Fibroblast of lung (primary cell): ENCODE measurements around the gene CAMTA1. TPM values are rescaled to one million over a fixed set of nuclear protein-coding genes. Genes with fewer than 3 reads are reported as not detected.
A peak's percentile ranks its signal among the peaks of the same experiment; 100 is the strongest.

Experiments used
- DNase-seq, 2 donors: peaks; one replicate each; pipeline versions ENCODE4 v3.0.0 to v3.0.0-alpha.2; 2010; ENCODE audit warnings: low read depth in 2 of 2
- H2AFZ ChIP-seq: 2 replicates; pipeline ENCODE4 v1.5.1; 2012; ENCODE audit warnings: low read length, control low read depth, inconsistent platforms
- H3K27ac ChIP-seq: 2 replicates; pipeline ENCODE4 v1.5.1; 2011; ENCODE audit warnings: low read length, control low read depth; ENCODE audit not compliant: insufficient read depth
- H3K27me3 ChIP-seq: 2 replicates; pipeline ENCODE4 v1.5.1; 2011; ENCODE audit warnings: mild to moderate bottlenecking, low read length; ENCODE audit not compliant: control insufficient read depth, insufficient read depth
- H3K36me3 ChIP-seq: 2 replicates; pipeline ENCODE4 v1.5.1; 2011; ENCODE audit warnings: low read length; ENCODE audit not compliant: control insufficient read depth, insufficient read depth
- H3K4me1 ChIP-seq: 2 replicates; pipeline ENCODE4 v1.5.1; 2011; ENCODE audit warnings: low read length; ENCODE audit not compliant: control insufficient read depth, insufficient read depth; ENCODE audit errors: extremely low read depth
- H3K4me2 ChIP-seq: 2 replicates; pipeline ENCODE4 v1.5.1; 2011; ENCODE audit warnings: low read length, control low read depth; ENCODE audit not compliant: insufficient read depth; ENCODE audit errors: extremely low read depth
- H3K4me3 ChIP-seq, 4 experiments: fragments of 200-600 bp in 1 of 4; sonication (generic) in 1 of 4; replicated peaks in 1 of 4; 2 replicates each; pipeline ENCODE4 v1.5.1; 2011 to 2016; ENCODE audit warnings: low read length in 4 of 4, low read depth in 3 of 4, mild to moderate bottlenecking in 3 of 4, control low read depth in 2 of 4, inconsistent platforms in 1 of 4, mixed read lengths in 1 of 4; ENCODE audit not compliant: insufficient read depth in 1 of 4; ENCODE audit errors: control extremely low read depth in 1 of 4
- H3K79me2 ChIP-seq: 2 replicates; pipeline ENCODE4 v1.5.1; 2012; ENCODE audit warnings: mild to moderate bottlenecking, low read length, inconsistent platforms; ENCODE audit not compliant: control insufficient read depth, insufficient read depth
- H3K9ac ChIP-seq: 2 replicates; pipeline ENCODE4 v1.5.1; 2011; ENCODE audit warnings: mild to moderate bottlenecking, low read length, control low read depth; ENCODE audit not compliant: insufficient read depth
- H3K9me3 ChIP-seq: 2 replicates; pipeline ENCODE4 v1.5.1; 2012; ENCODE audit warnings: low read depth, low read length; ENCODE audit not compliant: control insufficient read depth, insufficient read depth
- H4K20me1 ChIP-seq: 2 replicates; pipeline ENCODE4 v1.5.1; 2011; ENCODE audit warnings: low read length; ENCODE audit not compliant: control insufficient read depth, insufficient read depth; ENCODE audit errors: extremely low read depth
- CTCF ChIP-seq, 2 donors: IDR thresholded peaks in 1 of 2; conservative IDR thresholded peaks in 1 of 2; 1 replicate in 1 of 2; 2 replicates in 1 of 2; pipeline ENCODE4 v1.5.1; 2011 to 2012; ENCODE audit warnings: low read length in 2 of 2, control low read depth in 1 of 2, inconsistent platforms in 1 of 2, low read depth in 1 of 2, mild to moderate bottlenecking in 1 of 2
- EZH2 ChIP-seq: IDR thresholded peaks from 2 replicates; pipeline ENCODE4 v1.5.1; 2012; ENCODE audit warnings: low read length, control low read depth, mild to moderate bottlenecking; ENCODE audit errors: missing control alignments
- polyA plus RNA-seq, 2 donors: library from polyadenylated mRNA; depleted of rRNA in 1 of 2; stranded (reverse) in 1 of 2; unstranded in 1 of 2; fragments of >200 nt; gene quantifications; 2 replicates each; pipeline ENCODE4 v1.2.1, GENCODE V29; 2011 to 2012; ENCODE audit warnings: missing spikeins in 1 of 2
- total RNA-seq: library from RNA; depleted of rRNA; stranded (reverse); fragments of >200 nt; gene quantifications from 2 replicates; pipeline ENCODE4 v1.2.1, GENCODE V29; 2014

The CAMTA1 gene
- total and polyA plus RNA-seq, 2 donors (not counting 1 experiment from before 2014, with no cell fraction given), result 47.6 to 86.0 TPM

DNA sequence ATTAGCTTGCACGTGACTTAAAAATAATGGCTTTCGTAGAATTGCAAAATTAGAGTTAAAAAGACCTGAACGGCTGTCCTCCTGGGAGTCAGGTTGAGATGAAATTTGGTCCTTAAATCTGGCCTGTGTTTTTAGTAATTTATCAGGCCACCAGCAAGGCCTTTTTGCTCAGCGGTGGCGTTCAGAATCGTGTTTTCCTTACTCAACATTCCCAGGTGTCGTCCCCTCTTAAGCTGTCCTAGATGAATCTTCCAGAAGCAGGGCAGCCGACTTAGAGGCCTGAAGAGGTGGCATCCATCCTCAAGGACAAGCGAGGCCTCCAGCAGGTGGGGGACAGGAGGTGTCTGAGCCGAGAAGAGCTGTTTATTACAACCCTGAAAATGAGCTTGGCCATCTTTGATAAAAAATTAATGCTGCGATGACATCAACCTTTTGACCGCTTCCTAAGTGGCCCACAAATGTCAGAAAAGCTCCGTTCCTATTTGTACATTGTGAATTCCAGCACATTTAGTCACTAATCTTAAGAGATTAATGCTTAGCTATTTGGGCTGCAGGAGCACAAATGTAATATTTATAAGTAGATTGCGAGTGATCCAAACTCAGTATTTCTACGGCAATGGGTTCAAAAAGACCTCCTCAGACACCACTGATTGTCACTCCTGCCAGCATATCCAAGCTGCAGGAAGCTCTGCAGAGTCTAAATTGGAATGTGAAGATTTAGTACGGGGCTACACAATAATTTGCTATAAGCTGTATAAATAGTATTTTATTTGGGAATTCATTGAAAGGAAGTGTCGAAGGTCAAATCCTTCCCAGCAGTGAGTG lies 641.7 kb downstream of the CAMTA1 start:
- H2AFZ ChIP-seq, result no peak overlapping the region
- no peaks in the 10 kb centered on the region for H3K27me3 ChIP-seq
- no peak overlapping the region for H3K4me3 ChIP-seq
- no peaks in the 10 kb centered on the region for H3K79me2 ChIP-seq
- no peaks in the 10 kb centered on the region for H3K4me1 ChIP-seq
- TF ChIP-seq EZH2 (no peak), CTCF (conservative IDR thresholded peaks at IDR 0.05 in 1 of 2, IDR thresholded peaks at IDR 0.05 in 1 of 2; ENCODE audit: low read depth in 1 of 2, low read length in 2 of 2) (no peak)
- H3K9ac ChIP-seq, result no peak overlapping the region
- no peaks in the 10 kb centered on the region for H3K36me3 ChIP-seq
- no peak overlapping the region for H3K27ac ChIP-seq
- H3K4me2 ChIP-seq, result no peak overlapping the region
- H4K20me1 ChIP-seq, result no peaks in the 10 kb centered on the region
- peak in 1 of 2 donors; percentile 44 for DNase-seq
- H3K9me3 ChIP-seq, result no peaks in the 10 kb centered on the region

- no peak overlapping the region for H3K4me2 ChIP-seq
- H3K36me3 ChIP-seq, result no peaks in the 10 kb centered on the region
- DNase-seq, result no peak
- H3K4me1 ChIP-seq, result no peaks in the 10 kb centered on the region
- no peaks in the 10 kb centered on the region for H3K27me3 ChIP-seq
- H3K27ac ChIP-seq, result no peak overlapping the region
- H3K9me3 ChIP-seq, result no peaks in the 10 kb centered on the region
- H3K4me3 ChIP-seq, result no peak overlapping the region
- no peak overlapping the region for H3K9ac ChIP-seq
- H3K79me2 ChIP-seq, result no peaks in the 10 kb centered on the region
- no peaks in the 10 kb centered on the region for H4K20me1 ChIP-seq
- TF ChIP-seq CTCF (conservative IDR thresholded peaks at IDR 0.05 in 1 of 2, IDR thresholded peaks at IDR 0.05 in 1 of 2; ENCODE audit: low read depth in 1 of 2, low read length in 2 of 2), result no peak
- no peak for TF ChIP-seq EZH2
- no peak overlapping the region for H2AFZ ChIP-seq
These were observed 642.5 kb downstream of the CAMTA1 start for GRCh38 chr1:7427605-7428300.

DNA sequence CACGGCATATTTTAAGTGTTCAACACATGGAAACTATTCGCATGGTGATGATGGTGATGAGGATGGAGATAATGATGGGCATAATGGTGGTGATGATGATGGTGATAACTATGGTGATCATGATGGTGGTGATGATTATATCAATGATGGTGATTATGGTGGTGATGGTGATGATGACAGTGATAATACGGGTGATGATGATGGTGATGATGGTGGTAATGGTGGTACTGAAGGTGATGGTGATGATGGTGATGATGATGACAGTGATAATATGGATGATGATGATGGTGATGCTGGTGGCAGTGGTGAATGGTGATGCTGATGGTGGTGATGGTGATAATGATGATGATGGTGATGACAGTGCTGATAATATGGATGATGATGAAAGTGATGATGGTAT lies 644.0 kb downstream of the CAMTA1 start:
- Histone ChIP-seq H2AFZ (no peak overlapping the region), H3K4me3 (no peak overlapping the region), H3K9ac (no peak overlapping the region), H4K20me1 (no peaks in the 10 kb centered on the region), H3K27ac (no peak overlapping the region), H3K27me3 (no peaks in the 10 kb centered on the region), H3K4me1 (no peaks in the 10 kb centered on the region), H3K9me3 (no peaks in the 10 kb centered on the region), H3K79me2 (no peaks in the 10 kb centered on the region), H3K4me2 (no peak overlapping the region), H3K36me3 (no peaks in the 10 kb centered on the region)
- TF ChIP-seq CTCF (conservative IDR thresholded peaks at IDR 0.05 in 1 of 2, IDR thresholded peaks at IDR 0.05 in 1 of 2; ENCODE audit: low read depth in 1 of 2, low read length in 2 of 2) (no peak), EZH2 (no peak)
- DNase-seq, result no peak
